SU-DHL-6 (cell line): ENCODE data around the gene COL26A1.

Source experiments
- H2AFZ ChIP-seq: fragments of 200-600 bp; sonication (generic); 2 replicates; pipeline ENCODE4 v1.6.1; 2014; ENCODE audit warnings: low read depth, mild to moderate bottlenecking, moderate library complexity, mixed read lengths, antibody characterized with exemption, low read length; ENCODE audit not compliant: severe bottlenecking
- H3F3A ChIP-seq: fragments of 200-600 bp; shearing (Covaris generic); 2 replicates; pipeline ENCODE4 v1.6.0; 2016; ENCODE audit warnings: antibody characterized with exemption, mild to moderate bottlenecking; ENCODE audit not compliant: insufficient read depth
- H3K27ac ChIP-seq: fragments of 200-600 bp; sonication (generic); 2 replicates; pipeline ENCODE4 v1.5.1; 2016; ENCODE audit warnings: low read depth, mild to moderate bottlenecking, low read length, moderate library complexity, mixed read lengths
- H3K27me3 ChIP-seq: fragments of 200-600 bp; sonication (generic), shearing (Covaris generic); 2 replicates; pipeline ENCODE4 v1.6.0; 2014; ENCODE audit warnings: mild to moderate bottlenecking, low read length
- H3K36me3 ChIP-seq: fragments of 200-600 bp; sonication (generic); 2 replicates; pipeline ENCODE4 v1.6.1; 2014; ENCODE audit warnings: mild to moderate bottlenecking, low read length, mixed read lengths
- H3K4me2 ChIP-seq: fragments of 300-600, 200-600 bp; shearing (Covaris generic), sonication (generic); 2 replicates; pipeline ENCODE4 v1.6.0; 2014; ENCODE audit warnings: low read length, low read depth, mild to moderate bottlenecking; ENCODE audit not compliant: poor library complexity, severe bottlenecking
- H3K4me3 ChIP-seq: fragments of 200-600 bp; sonication (generic); 2 replicates; pipeline ENCODE4 v1.5.1; 2014; ENCODE audit warnings: antibody characterized with exemption, low read length, mild to moderate bottlenecking, mixed read lengths; ENCODE audit not compliant: insufficient read depth, poor library complexity, severe bottlenecking
- H3K79me2 ChIP-seq: fragments of 200-600 bp; sonication (generic); 2 replicates; pipeline ENCODE4 v1.6.1; 2014; ENCODE audit warnings: mild to moderate bottlenecking, low read length, moderate library complexity; ENCODE audit not compliant: insufficient read depth
- H3K9ac ChIP-seq: fragments of 200-600 bp; sonication (generic); 2 replicates; pipeline ENCODE4 v1.7.0; 2014; ENCODE audit warnings: mild to moderate bottlenecking, low read length
- H3K9me2 ChIP-seq: fragments of 200-600 bp; sonication (generic); replicated peaks from 2 replicates; pipeline ENCODE4 v1.6.1; 2014; ENCODE audit warnings: low read length; ENCODE audit not compliant: insufficient read depth
- H3K9me3 ChIP-seq: fragments of 200-600 bp; sonication (generic); 2 replicates; pipeline ENCODE4 v1.6.1; 2014; ENCODE audit warnings: low read length, mixed read lengths; ENCODE audit not compliant: insufficient read depth
- H4K20me1 ChIP-seq: fragments of 200-600 bp; sonication (generic); 2 replicates; pipeline ENCODE4 v1.6.1; 2014; ENCODE audit warnings: low read depth, mild to moderate bottlenecking, antibody characterized with exemption, low read length, moderate library complexity, mixed read lengths
- EZH2phosphoT487 ChIP-seq: fragments of 200-600 bp; sonication (generic), shearing (Covaris generic); conservative IDR thresholded peaks from 2 replicates; pipeline ENCODE4 v1.6.1; 2018; ENCODE audit warnings: mild to moderate bottlenecking, antibody characterized with exemption, low read length, moderate library complexity, mixed read lengths
- TF ChIP-seq, protein P1 (sequence below): fragments of 200-600 bp; sonication (generic); IDR thresholded peaks from one replicate; pipeline ENCODE4 v1.5.1; 2017; ENCODE audit warnings: antibody characterized with exemption, mild to moderate bottlenecking, low read length, moderate library complexity; ENCODE audit not compliant: insufficient read depth, poor library complexity, severe bottlenecking

Gene COL26A1

DNA sequence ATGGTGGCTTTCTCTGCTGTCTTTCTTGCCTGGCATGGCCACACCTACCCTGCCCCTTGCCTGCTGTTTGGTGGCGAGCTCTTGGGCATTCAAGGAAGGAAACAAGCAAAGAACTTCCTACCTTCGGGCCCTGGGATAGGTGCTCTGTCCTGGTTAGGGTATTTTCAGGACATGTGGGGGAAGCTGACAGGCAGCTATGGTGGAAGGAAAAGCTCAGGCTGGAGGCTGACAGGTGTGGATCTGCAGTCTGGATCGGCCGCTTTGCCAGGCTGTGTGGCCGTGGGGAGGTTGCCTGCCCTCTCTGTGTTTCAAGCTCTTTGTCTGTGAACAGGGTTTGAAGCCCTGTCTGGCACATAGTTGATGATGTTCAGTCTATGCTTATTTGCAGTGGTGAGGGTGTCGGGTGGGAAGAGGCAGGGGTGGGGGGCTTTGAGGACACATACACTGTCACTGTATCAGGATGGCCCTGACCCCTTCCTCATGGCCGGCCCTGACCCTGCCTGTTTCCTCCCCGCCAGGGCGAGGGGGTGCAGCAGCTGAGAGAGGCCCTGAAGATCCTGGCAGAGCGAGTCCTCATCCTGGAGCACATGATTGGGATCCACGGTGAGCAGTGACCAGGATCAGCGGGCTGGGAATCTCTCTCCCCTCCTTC is 192.7 kb downstream of the COL26A1 start:
- no peaks in the 10 kb centered on the region for H3K27me3 ChIP-seq
- H3F3A ChIP-seq, result no peaks in the 10 kb centered on the region
- no peak overlapping the region for H3K27ac ChIP-seq
- no peaks in the 10 kb centered on the region for H3K9me3 ChIP-seq
- H3K4me3 ChIP-seq, result no peak overlapping the region
- no peaks in the 10 kb centered on the region for H3K9me2 ChIP-seq
- TF ChIP-seq, protein P1, sequence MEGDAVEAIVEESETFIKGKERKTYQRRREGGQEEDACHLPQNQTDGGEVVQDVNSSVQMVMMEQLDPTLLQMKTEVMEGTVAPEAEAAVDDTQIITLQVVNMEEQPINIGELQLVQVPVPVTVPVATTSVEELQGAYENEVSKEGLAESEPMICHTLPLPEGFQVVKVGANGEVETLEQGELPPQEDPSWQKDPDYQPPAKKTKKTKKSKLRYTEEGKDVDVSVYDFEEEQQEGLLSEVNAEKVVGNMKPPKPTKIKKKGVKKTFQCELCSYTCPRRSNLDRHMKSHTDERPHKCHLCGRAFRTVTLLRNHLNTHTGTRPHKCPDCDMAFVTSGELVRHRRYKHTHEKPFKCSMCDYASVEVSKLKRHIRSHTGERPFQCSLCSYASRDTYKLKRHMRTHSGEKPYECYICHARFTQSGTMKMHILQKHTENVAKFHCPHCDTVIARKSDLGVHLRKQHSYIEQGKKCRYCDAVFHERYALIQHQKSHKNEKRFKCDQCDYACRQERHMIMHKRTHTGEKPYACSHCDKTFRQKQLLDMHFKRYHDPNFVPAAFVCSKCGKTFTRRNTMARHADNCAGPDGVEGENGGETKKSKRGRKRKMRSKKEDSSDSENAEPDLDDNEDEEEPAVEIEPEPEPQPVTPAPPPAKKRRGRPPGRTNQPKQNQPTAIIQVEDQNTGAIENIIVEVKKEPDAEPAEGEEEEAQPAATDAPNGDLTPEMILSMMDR, result no peak
- TF ChIP-seq EZH2phosphoT487, result no peak
- no peak overlapping the region for H2AFZ ChIP-seq
- no peak overlapping the region for H3K4me2 ChIP-seq
- no peaks in the 10 kb centered on the region for H3K79me2 ChIP-seq
- no peaks in the 10 kb centered on the region for H3K36me3 ChIP-seq
- H3K9ac ChIP-seq, result no peak overlapping the region
- no peaks in the 10 kb centered on the region for H4K20me1 ChIP-seq

DNA sequence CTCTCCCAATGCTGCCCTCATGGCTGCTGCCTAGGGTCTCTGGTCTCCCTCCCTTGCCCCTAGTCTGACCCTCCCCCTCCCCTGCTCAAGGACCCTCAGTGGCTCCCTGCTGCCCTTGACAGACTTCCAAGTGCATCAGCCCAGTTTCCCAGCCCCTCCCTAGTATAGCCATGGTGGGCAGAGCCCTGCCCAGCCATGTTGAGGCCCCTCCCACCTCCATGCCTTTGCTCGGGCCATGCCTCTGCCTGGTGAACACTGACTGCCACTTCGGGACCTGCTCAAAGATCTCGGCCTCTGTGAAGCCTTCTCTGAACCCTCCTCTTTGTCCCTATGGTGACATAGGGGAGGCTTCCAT is 193.2 kb downstream of the COL26A1 start:
- Histone ChIP-seq H3K27me3 (no peaks in the 10 kb centered on the region), H3F3A (no peaks in the 10 kb centered on the region)
- TF ChIP-seq EZH2phosphoT487, result no peak
- TF ChIP-seq, protein P1, result no peak

DNA sequence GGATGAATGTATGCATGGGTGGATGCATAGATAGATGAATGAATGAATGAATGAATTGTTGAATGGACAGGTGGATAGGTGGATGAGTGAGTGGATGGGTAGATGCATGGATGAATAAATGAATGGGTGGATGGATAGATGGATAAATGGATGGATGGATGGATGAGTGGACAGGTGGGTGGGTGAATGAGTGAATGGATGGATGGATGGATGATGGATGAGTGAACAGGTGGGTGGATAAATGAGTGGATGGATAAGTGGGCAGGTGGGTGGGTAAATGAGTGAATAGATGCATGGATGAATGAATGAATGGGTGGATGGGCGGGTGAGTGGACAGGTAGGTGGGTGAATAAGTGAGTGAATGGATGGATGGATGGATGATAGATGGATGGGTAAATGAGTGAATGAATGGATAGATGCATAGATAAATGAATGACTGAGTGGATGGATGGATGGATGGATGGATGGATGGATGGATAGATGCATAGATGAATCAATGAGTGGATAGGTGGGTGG is 193.8 kb downstream of the COL26A1 start:
- H3K9ac ChIP-seq, result no peak overlapping the region
- no peak overlapping the region for H3K4me3 ChIP-seq
- no peaks in the 10 kb centered on the region for H3F3A ChIP-seq
- no peak overlapping the region for H3K27ac ChIP-seq
- no peaks in the 10 kb centered on the region for H3K9me2 ChIP-seq
- H4K20me1 ChIP-seq, result no peaks in the 10 kb centered on the region
- no peaks in the 10 kb centered on the region for H3K79me2 ChIP-seq
- no peaks in the 10 kb centered on the region for H3K9me3 ChIP-seq
- H3K4me2 ChIP-seq, result no peak overlapping the region
- H2AFZ ChIP-seq, result no peak overlapping the region
- no peaks in the 10 kb centered on the region for H3K27me3 ChIP-seq
- H3K36me3 ChIP-seq, result no peaks in the 10 kb centered on the region
- TF ChIP-seq EZH2phosphoT487, result no peak
- TF ChIP-seq, protein P1, result no peak

More for the DNA sequence above, 193.2 kb downstream of the COL26A1 start:
- no peak overlapping the region for H3K4me3 ChIP-seq
- no peaks in the 10 kb centered on the region for H3K79me2 ChIP-seq
- H3K9me2 ChIP-seq, result no peaks in the 10 kb centered on the region
- H3K9ac ChIP-seq, result no peak overlapping the region
- no peaks in the 10 kb centered on the region for H4K20me1 ChIP-seq
- H3K9me3 ChIP-seq, result no peaks in the 10 kb centered on the region
- H3K27ac ChIP-seq, result no peak overlapping the region
- H3K4me2 ChIP-seq, result no peak overlapping the region
- no peaks in the 10 kb centered on the region for H3K36me3 ChIP-seq
- H2AFZ ChIP-seq, result no peak overlapping the region
